Measurements from ENCODE around the gene C1orf167. TPM values are rescaled to one million over a fixed set of nuclear protein-coding genes. Genes with fewer than 3 reads are reported as not detected.
A peak's percentile ranks its signal among the peaks of the same experiment; 100 is the strongest.
"Not testable (repeated sequence)": the region's sequence is repeated elsewhere in the genome, so short reads cannot be mapped to it uniquely, and the experiment has no call there.

C1orf167 gene
- total RNA-seq, 1 donor from 2014 or later, result 0.18 TPM

DNA sequence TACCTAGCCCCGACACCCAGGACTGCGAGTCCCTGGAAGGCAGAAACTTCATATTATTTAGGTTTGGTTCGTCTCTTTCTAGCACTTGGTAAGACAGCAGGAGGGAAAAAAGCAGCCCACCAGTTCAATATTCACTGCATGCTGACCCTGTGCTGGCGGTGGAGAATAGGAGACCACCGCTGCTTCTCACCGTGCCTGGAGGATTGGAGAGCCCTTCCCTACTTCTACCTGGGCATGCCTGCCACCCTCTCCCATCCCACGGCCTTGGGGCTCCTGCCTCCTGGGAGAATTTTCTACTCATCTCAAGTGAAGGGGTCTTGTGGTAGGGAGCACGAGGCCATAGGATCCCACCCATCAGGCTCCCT, 38.4 kb downstream of the C1orf167 start:
- Mint-ChIP-seq H3K4me3 (no peak overlapping the region), H3K36me3 (peaks cover 19% of the 10 kb centered on the region), H3K27me3 (ENCODE audit: low read depth) (no peaks in the 10 kb centered on the region), H3K4me1 (peaks cover 36% of the 10 kb centered on the region), H3K9me3 (no peaks in the 10 kb centered on the region), H3K27ac (no peak overlapping the region)
- TF ChIP-seq, protein P1, sequence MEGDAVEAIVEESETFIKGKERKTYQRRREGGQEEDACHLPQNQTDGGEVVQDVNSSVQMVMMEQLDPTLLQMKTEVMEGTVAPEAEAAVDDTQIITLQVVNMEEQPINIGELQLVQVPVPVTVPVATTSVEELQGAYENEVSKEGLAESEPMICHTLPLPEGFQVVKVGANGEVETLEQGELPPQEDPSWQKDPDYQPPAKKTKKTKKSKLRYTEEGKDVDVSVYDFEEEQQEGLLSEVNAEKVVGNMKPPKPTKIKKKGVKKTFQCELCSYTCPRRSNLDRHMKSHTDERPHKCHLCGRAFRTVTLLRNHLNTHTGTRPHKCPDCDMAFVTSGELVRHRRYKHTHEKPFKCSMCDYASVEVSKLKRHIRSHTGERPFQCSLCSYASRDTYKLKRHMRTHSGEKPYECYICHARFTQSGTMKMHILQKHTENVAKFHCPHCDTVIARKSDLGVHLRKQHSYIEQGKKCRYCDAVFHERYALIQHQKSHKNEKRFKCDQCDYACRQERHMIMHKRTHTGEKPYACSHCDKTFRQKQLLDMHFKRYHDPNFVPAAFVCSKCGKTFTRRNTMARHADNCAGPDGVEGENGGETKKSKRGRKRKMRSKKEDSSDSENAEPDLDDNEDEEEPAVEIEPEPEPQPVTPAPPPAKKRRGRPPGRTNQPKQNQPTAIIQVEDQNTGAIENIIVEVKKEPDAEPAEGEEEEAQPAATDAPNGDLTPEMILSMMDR (IDR thresholded peaks at IDR 0.05; ENCODE audit: unreplicated experiment), result no peak
- no peak for DNase-seq (ENCODE audit: low spot score in 2 of 2, unreplicated experiment in 2 of 2)

DNA sequence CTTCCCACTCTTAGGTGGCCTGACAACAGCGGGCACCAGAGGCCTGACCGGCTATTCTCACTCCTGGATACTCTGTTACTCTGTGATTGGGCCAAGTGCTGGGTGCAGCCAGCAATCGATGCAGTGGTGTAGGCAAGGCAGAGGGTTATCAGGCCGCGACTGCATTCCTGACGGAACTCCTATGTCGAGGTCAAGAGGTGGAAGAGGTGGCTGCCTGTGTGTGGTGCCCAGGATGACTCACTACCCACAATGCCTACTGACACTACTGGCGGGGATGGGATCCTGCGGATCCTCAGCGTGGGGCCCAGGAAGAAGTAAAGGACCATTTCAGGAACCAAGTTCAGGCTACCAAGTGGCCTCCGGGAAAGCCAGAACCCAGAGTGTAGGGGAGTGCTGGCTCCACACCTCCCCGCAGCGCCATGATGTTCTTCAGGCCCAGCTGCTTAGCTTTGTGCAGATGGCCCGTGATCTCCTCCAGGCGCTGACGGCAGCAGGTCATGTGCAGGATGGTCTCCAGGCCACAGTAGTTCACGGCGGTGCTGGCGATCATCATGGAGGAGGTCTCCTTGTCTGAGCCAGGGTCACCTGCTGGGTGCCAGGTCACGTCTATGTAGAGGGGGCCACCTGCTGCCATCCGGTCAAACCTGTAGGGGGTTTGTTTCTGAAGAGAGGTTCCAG, 38.9 kb downstream of the C1orf167 start:
- Mint-ChIP-seq H3K4me3 (no peak overlapping the region), H3K27me3 (ENCODE audit: low read depth) (no peaks in the 10 kb centered on the region), H3K4me1 (peaks cover 37% of the 10 kb centered on the region), H3K36me3 (peaks cover 13% of the 10 kb centered on the region), H3K27ac (no peak overlapping the region), H3K9me3 (no peaks in the 10 kb centered on the region)
- DNase-seq (ENCODE audit: low spot score in 2 of 2, unreplicated experiment in 2 of 2), result no peak
- TF ChIP-seq, protein P1 (IDR thresholded peaks at IDR 0.05; ENCODE audit: unreplicated experiment), result no peak

DNA sequence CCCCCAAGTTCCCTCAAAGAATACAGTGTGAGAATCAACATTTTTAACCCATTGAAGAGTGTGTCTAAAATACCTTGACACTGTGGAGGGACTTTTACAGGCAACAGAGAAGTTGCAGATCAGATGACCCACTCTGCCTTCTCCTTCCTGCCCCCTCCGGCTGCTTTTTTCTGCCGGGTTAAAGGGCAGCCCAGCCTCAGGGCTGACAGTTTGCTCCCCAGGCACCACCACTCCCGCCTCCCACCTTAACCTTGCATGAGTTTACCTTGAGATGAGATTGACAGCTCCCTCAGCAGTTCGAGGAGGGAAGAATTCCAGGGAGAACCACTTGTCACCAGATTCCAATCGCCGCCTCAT, 40.6 kb downstream of the C1orf167 start:
- H3K9me3 Mint-ChIP-seq, result no peaks in the 10 kb centered on the region
- TF ChIP-seq, protein P1 (IDR thresholded peaks at IDR 0.05; ENCODE audit: unreplicated experiment), result no peak
- H3K27ac Mint-ChIP-seq, result peak overlapping the region; percentile 84
- H3K4me3 Mint-ChIP-seq, result peak overlapping the region; percentile 98
- peaks cover 49% of the 10 kb centered on the region for H3K4me1 Mint-ChIP-seq
- DNase-seq (ENCODE audit: low spot score in 2 of 2, unreplicated experiment in 2 of 2), result no peak
- H3K27me3 Mint-ChIP-seq (ENCODE audit: low read depth), result no peaks in the 10 kb centered on the region
- H3K36me3 Mint-ChIP-seq, result peaks cover 12% of the 10 kb centered on the region

DNA sequence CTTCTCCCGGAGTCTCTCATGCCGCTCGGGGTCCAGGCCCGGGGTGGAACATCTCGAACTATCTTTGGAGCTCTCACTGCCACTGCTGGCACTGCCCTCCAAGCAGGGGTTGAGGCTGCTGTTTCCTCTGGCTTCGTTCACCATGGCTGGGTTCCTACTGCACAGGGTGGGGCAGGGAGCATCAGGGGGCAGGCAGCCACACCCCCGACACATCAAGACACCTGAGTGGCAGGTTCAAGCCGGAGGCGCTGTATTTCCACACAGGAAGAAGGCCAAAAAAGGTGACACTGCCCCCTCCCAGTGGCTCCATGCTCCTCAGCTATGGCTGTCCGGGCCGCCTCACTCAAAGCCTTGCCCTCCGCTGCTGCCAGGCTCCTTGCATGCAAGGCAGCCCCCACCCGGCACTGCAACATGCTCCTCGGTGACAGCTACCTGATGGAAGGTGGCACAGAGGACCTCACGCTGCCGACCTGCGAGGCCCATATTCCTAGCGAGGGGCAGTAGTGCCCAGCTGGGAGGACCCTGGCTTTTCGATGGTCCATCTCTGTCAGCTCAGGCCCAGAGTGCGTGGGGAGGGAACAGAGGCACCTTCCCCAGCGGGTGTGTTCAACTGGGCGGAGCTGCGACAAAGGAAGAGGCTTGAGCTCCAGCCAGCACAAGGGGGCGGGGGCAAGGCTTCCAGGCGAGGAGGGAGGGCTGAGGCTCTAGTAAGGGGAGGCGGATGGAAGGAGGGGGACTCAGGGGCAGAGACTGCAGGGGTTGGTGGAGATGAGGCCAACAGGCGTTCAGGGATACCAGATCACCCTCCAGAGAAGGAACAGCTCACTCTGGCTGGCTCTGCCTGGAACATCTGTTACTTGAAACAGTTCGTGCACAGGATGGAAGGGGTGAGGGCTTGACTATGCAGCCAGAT, 41.2 kb downstream of the C1orf167 start:
- peak overlapping the region; percentile 98 for H3K4me3 Mint-ChIP-seq
- TF ChIP-seq, protein P1 (IDR thresholded peaks at IDR 0.05; ENCODE audit: unreplicated experiment), result no peak
- peaks cover 54% of the 10 kb centered on the region for H3K4me1 Mint-ChIP-seq
- H3K27ac Mint-ChIP-seq, result peak overlapping the region; percentile 91
- H3K36me3 Mint-ChIP-seq, result peaks cover 12% of the 10 kb centered on the region
- DNase-seq (ENCODE audit: low spot score in 2 of 2, unreplicated experiment in 2 of 2), result peak; percentile 72 to 81
- no peaks in the 10 kb centered on the region for H3K9me3 Mint-ChIP-seq
- H3K27me3 Mint-ChIP-seq (ENCODE audit: low read depth), result no peaks in the 10 kb centered on the region

DNA sequence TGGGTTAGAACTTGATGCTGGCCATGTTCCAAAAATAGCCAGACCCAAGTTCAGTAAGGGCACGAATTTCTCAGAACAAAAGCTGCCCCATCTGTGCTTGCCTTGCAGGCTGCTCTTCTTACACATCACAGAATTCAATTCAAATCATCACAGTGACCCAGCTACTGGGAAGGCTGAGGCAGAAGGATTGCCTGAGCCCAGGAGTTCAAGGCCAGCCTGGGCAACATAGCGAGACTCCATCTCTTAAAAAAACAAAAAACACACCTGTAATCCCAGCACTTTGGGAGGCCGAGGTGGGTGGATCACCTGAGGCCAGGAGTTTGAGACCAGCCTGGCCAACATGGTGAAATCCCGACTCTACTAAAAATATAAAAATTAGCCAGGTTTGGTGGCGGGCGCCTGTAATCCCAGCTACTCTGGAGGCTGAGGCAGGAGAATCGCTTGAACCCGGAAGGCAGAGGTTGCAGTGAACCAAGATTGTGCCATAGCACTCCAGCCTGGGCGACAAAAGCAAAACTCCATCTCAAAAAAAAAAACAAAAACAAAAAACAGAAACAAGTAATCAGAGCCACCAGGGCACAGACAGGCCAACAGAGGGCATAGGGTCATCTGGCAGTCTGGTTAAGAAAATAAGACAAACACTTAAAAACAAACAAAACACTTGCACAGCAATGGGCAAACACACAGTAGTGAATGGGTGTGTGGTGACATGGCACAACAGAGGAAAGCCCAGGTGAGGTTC, 42.1 kb downstream of the C1orf167 start:
- peak overlapping the region; percentile 98 for H3K27ac Mint-ChIP-seq
- peak overlapping the region; percentile 98 for H3K4me3 Mint-ChIP-seq
- peaks cover 12% of the 10 kb centered on the region for H3K36me3 Mint-ChIP-seq
- H3K4me1 Mint-ChIP-seq, result peaks cover 57% of the 10 kb centered on the region
- not testable (repeated sequence) for DNase-seq (ENCODE audit: low spot score in 2 of 2, unreplicated experiment in 2 of 2); H3K27me3 Mint-ChIP-seq (ENCODE audit: low read depth); H3K9me3 Mint-ChIP-seq

Data from mesothelial cell of epicardium (in vitro differentiated cells).